Limb (tissue), 2 donors: ENCODE results near the gene TENT5A.
"Not testable (repeated sequence)": the region's sequence is repeated elsewhere in the genome, so short reads cannot be mapped to it uniquely, and the experiment has no call there.

Experiments used
- DNase-seq, 2 donors: peaks; one replicate each; pipeline ENCODE4 v3.0.0-alpha.2; 2016; ENCODE audit errors: extremely low spot score in 2 of 2

The TENT5A gene

DNA sequence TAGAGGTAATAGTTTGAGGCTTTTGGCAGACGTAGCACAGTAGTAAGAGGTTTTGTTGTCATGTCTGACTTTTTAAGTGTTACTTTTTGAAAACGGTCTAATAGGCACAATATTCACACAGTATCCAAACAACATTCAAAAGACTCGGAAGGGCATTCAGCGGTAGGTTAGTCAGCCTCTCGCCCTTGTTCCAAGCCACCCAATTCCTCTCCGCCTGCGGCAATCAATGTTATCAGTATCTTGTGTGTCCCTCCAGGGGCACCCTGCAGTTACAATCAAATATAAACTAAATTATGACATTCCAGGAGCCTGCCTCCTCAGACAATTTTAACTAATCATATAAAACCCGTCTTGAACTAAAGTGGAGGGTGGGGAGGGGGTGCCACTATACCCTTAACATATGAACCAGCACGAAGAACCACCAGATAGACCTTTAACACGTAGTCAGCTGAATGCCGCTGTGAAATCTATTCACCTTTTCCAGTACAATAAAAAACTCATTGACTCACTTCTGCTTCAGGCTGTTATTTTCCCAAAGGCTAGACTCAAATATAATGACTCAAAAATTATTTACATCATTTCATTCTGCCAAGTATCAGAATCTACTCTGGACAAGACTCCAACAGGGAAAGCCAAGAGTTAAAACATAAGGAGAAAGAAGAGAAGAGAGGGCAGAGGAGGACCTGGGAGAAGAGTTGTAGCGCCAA lies 1.6 kb downstream of the TENT5A start:
- no peak for DNase-seq

DNA sequence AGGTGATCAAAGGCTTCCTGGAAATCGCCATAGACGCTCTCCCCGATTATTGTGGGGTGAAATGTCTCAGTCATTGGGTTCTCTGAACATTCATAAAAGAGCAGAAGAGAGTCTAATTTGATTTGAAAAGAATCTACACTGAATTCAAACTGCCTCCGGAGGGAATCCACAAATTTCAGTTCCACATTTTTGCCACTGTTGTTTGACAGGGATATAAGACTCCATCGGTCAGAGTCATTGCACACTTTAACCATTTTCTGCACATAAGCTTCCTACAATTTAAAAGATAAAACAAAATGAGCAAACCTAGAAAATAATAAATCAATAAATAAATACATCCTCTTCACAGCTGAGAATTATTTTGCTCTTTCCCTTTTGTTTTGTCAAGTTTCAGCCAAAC lies 2.3 kb downstream of the TENT5A start:
- no peak for DNase-seq

DNA sequence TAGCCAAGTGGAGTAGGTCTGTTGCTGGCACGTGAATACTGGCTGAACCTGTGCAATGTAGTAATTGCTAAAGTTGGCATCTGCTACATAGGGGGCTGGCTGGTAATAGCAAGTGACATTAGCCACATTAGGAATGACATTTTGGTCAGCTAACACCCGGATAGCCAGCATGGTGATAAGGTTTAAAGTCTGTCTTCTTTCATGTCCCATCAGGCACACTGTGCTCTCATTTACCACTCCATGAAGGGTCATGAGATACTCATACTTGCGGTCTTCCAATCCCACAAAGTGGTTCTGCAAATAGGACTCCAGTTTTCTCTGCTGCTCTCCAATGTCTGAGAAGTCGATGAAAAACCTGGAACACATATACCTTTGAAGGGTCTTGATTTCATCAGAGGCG lies 2.8 kb downstream of the TENT5A start:
- DNase-seq, result no peak

DNA sequence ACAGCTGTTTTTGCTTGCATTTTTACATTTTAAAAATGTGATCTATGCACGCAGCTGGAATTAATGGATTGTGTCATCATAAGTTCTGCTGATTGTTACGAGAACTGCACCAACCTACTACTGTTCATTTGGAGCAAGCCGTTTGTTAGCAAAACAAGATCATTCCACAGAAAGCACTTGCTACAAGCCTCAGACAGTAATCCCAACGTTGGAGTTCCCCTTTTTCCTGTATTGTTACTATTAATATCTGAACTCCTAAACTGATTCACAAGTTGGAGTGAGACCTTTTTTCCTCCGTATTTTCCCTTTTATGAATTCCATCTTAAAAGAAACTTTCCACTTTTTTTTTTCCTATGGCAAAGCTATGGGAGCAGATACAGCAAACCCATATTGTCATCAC lies 3.5 kb downstream of the TENT5A start:
- DNase-seq, result no peak

DNA sequence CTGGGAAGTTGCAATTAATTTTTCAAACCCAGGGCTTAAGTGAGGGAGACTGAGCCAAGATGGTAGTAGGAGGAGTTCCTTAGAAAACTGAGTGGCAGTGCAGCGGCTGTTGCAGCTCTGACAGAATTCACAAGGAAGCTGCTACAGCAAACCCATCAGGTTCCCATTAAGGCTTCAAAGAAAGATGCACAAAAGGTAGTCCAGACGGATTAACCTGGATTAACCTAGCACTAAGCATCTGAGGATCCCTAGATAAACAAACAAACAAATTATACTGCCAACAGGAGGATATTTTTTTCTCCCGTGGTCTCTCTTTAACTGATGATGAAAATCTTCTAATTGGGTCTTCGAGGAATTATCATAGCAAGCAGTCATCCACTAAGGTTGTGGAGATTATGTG lies 5.2 kb downstream of the TENT5A start:
- no peak for DNase-seq

DNA sequence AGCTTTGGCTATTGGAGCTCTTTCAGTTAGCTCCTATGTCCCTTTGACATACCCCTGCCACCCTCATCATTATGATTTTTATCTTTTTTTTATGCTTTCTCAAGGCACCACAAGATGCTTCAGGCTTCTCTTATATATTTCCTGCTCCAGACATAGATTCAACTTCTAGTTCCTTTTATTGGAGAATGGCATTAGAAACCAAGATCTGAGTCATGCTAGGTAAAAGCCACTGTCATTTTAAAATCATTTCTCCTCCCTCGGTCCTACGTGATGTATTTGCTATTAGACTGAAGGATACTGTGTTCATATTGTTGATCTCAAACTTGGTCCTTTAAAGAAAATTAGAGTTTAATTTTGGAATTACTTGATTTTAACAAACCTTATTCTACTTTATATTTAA lies 8.3 kb downstream of the TENT5A start:
- no peak for DNase-seq

DNA sequence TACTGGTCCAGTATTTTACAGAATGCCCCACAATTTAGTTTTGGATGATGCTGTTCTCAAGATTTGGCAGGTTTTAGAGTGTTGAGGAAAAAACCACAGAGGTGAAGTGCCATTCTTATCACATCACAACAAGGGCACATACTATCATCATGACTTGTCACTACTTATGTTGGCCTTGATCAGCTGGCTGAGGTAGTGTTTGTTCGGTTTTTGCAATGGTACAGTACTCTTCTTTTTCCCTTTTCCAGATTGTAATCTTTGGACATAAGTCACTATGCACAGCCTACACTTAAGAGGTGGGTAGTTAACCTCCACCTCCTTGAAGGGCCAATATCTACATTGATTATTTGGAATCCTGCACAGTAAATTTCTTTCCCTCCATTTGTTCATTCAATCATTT lies 8.8 kb downstream of the TENT5A start:
- DNase-seq, result no peak

DNA sequence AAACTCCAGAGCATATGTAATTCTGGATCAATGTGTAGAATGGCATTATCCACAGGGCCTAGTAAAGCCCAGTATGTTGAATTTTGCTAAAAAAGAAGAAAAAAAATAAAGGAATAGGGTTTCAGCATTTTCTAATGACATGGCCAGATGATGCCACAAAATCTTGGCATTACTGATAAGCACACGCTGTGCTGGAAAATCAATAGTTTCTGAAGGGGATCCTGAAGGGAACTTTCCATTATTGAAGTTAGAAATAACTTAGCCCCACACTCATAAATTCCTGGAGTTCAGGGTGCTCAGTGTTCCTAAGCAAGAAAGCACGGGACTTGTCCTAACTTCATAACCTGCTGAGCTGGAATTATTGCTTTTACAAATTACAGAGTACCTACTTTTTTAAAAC lies 10.8 kb downstream of the TENT5A start:
- DNase-seq, result no peak

DNA sequence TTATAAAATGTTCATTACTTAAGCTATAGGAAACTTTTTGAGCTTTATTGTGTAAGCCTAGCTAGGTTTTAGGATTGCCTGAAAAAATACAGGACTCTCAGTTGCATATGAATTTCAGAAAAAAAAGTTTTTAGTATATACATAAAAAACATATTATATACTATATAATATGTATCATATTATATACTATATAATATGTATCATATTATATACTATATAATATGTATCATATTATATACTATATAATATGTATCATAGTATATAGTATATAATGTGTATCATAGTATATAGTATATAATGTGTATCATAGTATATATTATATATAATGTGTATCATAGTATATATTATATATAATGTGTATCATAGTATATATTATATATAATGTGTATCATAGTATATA lies 11.9 kb downstream of the TENT5A start:
- not testable (repeated sequence) for DNase-seq

DNA sequence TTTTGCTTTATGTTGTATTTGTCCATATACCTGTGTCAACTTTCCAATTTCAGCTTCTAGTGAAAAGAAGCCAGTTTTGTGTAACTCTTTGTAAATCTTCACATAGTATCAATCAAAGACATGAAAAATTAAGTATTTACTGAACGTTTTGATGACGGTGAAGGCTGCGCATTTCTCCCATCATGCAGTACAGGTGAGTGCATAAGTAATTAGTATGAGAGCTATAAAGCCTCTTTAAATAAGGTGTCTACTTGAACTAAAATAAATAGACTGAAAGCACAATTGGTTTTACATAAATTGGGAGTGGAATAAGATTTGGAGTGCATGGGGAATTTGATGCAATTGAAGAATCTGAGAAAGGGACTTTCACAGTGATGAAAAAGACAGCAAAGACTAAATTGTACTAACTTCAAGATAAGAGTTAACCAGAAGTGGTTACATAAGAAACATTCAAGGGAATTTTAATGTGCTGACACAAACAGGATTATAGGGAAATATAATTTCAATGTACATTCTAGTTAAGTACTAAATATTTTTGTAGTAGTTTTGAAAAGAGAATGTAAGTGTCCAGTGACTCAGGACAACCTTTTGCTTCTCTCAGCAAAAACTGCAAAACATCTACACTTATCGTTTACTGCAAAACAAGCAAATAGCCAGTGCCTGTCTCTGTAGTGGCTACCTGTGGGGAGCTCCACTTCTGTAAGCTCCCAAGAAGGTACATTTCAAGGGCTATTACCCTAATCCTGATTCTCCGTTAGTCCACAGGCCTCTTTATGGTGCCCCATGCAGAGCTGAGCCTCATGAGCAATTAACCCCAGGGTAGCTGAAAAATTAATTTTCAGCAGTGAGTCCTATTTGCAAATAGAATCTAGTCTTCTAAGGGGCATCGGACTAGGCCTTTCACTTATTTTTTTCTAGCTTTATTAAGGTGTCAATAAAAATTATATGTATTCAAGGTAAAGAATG lies 13.0 kb downstream of the TENT5A start:
- DNase-seq, result no peak

DNA sequence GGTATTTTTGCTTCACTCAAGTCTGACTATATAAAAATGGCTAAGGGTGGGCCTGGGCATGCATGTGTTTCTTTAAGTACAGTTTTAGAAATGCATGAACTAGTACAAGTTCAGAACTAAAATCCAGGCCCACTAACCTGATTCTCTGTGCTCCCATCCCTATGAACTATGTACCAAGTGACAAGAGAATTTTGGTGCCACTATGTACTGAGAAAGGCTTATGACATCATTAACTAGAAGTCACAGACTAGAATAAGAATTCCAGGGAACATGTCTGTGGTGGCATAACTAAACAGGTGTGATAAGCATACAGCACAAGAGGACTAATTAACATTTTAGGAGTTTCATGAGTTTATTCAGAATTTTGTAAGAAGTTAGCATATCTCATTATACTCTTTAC lies 16.1 kb downstream of the TENT5A start:
- no peak for DNase-seq

DNA sequence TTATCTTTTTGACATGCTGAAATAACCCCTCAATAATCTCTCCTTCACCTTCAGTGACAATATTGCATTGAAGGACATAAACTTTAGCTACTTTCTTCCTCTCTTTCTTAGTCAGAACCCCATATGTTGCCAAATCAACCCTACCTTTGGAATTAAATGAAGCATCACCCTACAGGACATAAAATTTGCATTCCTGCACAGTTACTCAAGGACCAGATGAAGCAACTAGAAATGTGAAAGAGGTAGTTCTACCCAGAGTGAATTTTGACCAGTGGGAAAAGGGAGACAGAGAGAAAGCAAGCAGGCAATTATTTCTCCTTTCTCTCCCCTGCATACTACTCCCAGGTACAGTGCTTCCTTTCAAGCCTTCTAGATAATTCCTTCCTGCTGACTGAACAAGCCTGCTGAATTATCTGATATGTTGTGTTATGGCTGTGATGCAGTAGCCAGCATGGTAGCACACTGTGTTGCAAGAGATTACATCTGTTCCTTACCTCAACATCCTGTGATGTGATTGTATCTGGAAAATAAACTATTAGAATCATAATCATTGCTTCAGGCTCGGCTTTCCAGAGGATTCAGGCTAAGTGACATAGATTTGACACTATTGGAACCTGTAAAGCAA lies 16.6 kb downstream of the TENT5A start:
- DNase-seq, result no peak

DNA sequence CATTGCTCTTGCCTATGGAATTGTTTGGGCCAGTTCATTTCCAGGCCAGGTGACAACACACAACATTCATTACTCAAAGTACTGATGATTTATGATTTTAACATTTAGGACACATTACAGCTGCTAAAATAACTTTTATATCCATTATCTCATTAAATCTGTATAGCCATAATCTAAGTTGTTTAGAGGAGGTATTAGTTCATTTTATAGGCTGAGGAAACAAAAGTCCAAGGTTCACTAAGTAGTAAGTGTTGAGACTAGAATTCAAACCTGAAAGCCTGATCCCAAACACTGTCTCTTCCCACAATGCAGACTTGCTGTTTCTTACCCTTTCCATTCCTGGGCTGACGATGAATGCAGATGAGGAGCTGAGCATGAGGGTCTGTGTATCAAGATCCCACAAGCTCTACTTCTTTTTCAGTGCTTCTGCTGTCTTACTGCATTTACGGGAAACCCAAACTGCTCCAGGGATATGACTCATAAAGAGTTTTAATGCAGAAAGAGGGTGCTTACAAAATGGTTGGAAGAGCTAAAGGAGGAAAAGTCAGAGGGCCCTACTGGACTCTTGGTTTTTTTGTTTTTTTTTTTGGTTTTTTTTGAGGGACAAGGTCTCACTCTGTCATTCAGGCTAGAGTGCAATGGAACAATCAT lies 17.9 kb downstream of the TENT5A start:
- no peak for DNase-seq

DNA sequence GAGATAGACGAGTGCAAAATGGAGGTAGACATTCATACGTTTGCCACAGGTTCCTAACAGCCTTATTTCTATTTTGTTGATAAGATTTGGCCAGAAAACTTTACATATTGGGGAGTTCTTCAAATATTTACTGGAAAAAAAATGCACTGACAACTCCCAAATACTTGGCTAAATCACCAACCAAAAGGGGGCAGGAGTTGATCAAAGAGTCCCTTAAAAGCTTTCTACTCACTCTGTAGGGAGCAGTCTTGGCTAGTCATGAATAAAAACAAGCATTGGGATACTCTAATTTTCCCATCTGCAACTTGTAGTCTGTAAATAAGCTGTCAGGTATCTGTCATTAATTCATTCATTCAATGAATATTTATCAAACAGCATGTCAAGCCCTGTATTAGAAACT lies 18.4 kb downstream of the TENT5A start:
- no peak for DNase-seq

DNA sequence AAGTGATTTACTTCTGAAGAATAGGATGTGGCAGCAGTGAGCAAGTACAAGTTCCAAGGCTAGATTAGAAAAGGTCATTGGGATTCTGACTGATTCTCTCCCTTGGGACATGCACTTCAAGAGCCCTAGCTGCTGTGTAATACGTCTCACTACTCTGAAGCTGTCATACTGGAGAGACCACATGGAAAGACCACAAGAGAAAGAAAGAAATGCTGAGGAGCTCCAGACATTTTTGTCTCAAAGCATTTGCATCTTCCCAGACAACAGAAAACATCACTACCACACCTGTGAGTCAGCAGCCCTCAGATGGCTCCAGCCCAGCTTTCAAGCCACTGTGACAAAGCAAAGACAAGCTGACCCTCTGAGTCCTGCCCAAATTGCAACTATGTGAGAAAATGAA lies 20.7 kb downstream of the TENT5A start:
- no peak for DNase-seq

DNA sequence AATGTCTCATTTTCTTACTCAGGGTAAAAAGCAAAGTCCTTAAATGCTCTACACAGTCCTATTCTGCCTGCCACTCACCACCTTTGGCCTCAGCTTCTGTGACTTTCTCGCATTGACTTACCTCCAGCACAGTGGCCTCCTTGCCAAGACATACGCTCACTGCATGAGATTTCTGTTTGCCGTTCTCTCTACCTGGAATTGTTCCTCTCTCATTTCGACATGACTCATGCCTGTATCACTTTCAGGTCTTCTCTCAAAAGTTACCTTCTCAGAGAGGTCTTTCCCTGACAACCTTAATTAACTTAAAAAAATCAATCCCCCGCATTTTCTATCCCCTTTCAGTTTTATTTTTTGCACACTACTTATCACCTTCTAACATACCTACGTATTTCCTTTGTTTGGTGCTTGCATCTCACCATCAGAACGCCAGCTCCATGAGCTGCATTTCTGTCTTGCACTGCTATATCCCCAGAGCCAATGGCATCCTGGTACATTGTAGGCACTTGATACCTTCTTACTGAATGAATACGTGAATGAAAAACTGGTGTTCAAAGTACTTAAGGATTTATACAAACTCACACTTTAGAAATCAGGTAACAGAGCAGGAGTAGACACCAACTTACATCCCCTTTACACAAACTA lies 24.5 kb downstream of the TENT5A start:
- no peak for DNase-seq

DNA sequence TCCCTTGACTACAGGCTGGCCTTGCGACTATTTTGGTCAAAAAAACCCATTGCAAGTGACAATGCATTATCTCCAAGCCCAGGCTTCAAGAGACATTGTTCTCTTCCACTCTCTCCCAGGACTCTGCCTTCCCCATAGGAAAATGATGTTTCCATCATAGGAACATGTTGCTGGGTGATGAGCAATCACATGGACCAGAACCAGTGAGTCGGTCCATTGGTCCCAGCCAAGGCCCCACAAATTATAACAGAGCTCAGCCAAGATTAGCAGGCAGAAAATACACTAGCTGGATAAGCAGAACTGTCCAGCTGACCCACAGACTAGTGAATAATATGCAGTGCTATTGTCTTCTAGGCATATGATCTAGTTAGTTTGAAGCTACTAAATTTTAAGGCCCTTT lies 27.4 kb downstream of the TENT5A start:
- DNase-seq, result no peak

DNA sequence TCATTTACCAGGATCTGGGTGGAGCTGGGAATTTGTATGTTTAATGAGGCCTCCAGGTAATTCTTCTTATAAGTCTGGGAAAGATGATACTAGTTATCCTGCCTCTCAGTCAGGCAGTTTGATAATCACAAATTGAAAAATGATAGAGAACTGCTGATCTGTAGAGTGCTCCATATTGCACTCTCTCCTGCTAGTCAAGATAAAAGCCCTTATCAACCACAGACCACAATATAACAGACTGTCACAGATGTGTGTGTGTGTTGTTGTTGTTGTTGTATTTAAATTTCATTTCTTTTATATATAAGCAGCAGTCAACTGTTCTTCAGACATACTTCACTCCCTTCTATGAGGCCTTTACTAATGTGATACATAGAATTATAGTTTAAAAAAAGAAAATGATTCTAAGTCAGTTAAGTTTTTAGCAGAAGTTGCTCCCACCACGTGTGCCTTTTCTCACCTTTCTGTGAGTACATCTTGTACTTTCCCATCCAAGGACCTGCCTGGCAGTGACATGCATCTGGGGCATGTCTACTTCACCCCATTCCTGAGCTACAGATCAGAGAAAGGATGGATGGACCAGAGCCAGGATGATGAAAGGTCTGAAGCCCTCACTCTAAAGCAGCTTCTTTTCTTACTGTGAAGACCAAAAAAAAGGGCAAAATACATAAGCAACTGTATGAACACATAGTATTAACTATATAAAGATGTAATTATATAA lies 29.8 kb downstream of the TENT5A start:
- no peak for DNase-seq

DNA sequence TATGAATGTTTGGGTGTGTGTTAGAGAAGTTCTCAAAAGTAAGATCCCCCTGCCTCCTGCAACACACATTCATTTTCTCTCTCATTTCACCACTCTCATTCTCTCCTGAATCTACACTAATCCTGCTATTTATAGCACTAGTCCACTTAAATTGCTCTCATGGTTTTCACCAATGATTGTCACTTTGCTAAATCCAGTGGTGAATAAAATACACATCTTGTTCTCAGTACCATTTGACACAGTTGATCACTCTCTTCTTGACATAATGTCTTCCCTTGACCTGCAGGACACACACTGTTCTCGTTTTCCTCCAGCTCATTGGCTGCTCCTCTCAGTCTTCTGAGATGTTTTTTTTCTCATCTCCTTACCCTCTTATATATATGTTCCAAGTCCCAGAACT lies 32.1 kb downstream of the TENT5A start:
- DNase-seq, result no peak

DNA sequence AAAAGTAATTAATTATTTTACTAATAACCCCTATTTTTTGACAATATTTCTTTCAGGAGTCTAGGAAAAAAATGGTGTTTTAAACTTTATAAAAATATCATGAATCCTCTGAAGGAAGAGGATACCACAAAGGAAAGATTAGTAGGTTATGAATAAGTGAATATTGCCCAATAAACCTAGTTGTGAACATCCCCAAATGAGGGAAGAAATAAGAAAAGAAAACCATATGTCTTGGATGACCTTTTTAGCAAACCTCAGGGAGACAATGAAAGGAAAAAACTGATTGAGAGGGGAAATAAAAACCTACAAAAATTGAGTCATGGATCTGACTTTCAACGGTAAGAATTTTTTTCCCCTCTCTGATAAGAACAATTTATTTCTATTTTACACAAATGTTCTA lies 34.4 kb downstream of the TENT5A start:
- no peak for DNase-seq

DNA sequence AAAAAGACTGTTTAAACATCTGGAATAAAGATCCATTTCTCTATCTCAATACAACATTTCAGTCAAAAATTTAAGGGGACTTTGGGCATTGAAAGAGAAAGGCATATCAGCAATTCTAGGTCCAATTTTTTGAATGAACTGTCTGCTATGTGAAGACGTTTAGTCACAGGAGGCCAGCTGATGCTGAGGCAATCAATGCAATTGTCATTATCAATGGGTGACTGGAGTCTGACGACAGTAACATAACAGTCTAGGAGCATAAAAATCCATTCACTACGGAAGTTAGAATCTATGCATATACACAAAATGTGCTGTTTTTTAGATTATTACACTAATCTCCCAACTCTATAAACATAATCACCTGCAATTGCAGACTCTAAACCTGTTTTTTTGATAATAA lies 37.8 kb downstream of the TENT5A start:
- DNase-seq, result no peak
